Activated CD8-positive, alpha-beta memory T cell treated with anti-CD3 and anti-CD28 coated beads for 4 hours (primary cell): Measurements from ENCODE around the gene ZBED1.
"Not testable (repeated sequence)": the region's sequence is repeated elsewhere in the genome, so short reads cannot be mapped to it uniquely, and the experiment has no call there.

ENCODE experiments used
- DNase-seq, 2 donors: peaks; one replicate each; pipeline ENCODE4 v3.0.0-alpha.2; 2020; ENCODE audit warnings: low read depth in 2 of 2

Gene ZBED1

DNA sequence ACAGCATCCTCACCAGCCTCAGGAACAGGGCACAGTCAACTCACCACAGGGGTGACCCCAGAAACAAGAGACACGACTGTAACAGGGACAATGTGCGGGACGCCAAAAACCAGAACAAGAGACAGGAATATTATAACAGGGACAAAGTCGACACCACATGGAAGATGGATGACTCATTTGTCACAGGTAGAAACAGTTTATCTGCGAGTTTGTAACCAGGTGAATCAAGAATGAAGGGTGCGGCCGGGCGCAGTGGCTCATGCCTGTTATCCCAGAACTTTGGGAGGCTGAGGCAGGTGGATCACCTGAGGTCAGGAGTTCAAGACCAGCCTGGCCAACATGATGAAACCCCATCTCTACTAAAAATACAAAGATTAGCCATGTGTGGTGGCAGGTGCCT, 44.7 kb downstream of the ZBED1 start:
- DNase-seq: not testable (repeated sequence)

DNA sequence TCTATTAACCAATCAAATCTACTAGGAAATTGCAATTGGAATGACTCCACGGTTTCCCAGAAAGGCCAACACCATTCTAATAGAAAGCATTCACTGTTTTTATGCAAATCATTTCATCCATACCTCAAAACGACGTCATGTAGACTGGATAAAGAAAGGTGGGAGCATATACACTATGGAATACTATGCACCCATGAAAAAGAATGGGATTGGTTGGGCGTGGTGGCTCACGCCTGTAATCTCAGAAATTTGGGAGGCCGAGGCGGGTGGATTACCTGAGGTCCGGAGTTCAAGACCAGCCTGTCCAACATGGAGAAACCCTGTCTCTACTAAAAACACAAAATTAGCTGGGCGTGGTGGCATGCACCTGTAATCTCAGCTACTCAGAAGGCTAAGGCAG, 46.2 kb downstream of the ZBED1 start:
- not testable (repeated sequence) for DNase-seq

DNA sequence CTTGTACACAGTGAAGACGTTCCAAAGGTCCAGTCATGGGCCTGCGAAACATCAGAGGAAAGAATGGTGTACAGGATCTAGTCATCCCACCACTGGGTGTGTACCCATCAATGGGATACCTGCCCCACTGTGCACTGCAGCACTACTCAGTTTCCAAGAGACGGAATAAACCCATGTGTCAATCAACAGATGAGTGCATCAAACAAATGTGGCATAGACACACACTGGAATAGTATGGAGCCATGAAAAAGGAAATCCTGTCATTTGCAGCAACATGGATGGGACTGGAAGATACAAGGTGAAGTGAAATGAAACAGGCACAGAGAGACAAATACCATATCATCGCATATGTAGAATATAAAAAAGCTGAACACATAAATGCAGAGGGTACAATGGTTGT, 48.0 kb downstream of the ZBED1 start:
- no peak for DNase-seq

DNA sequence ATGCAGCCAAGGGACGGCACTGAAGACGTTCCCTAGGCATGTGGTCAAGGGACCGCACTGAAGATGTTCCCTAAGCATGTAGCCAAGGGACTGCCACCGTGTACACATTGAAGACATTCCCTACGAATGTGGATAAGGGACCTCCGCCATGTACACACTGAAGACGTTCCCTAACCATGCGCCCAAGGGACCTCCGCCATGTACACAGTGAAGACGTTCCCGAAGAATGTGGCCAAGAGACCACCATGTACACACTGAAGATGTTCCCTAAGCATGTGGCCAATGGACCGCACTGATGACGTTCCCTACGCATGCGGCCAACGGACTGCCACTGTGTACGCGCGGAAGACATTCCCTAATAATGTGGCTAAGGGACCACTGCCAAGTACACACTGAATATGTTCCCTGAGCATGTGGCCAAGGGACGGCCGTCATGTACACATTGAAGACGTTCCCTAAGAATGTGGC, 48.4 kb downstream of the ZBED1 start:
- DNase-seq: no peak

DNA sequence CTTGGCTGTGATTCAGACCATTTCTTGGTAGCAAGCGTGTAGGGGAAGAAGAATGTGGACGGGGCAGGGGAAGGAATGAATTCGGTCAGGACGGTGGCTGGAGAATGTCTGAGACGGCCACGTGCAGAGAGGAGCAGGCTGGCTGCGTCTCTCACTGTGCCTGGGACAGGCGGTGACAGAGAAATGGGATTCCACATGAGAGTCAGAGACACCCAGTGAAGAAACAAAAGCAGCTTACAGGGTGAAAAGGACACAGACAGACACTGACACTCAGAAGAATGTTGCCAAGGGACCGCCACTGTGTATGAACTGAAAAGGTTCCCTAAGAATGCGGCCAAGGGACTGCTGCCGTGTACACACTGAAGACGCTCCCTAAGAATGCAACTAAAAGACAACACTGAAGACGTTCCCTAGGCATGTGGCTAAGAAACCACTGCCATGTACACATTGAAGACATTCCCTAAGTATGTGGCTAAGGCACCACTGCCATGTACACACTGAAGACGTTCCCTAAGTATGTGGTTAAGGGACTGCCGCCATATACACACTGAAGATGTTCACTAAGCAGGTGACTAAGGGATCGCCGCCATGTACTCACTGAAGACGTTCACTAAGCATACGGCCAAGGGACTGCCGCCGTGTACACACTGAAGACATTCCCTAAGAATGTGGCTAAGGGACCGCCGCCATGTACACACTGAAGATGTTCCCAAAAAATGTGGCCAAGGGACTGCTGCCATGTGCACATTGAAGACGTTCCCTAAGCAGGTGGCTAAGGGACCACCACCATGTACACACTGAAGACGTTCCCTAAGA, 49.1 kb downstream of the ZBED1 start:
- DNase-seq: no peak

DNA sequence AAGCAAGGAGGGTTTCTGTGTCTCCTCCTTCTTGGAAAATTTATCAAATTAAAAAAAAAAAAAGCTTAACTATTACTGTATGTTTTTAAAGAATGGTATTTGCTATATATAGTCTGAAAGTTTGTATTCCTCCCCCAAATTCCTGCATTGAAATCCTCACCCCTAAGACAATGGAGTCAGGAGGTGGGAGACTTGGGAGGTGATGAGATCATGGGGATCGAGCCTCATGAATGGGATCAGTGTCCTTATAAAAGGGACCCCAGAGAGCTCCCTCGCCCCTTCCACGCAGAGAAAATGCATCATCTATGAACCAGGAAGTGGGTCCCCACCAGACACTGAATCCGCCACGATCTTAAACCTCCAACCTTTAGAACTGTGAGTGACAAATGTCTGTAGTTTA, 50.1 kb downstream of the ZBED1 start:
- DNase-seq: no peak

DNA sequence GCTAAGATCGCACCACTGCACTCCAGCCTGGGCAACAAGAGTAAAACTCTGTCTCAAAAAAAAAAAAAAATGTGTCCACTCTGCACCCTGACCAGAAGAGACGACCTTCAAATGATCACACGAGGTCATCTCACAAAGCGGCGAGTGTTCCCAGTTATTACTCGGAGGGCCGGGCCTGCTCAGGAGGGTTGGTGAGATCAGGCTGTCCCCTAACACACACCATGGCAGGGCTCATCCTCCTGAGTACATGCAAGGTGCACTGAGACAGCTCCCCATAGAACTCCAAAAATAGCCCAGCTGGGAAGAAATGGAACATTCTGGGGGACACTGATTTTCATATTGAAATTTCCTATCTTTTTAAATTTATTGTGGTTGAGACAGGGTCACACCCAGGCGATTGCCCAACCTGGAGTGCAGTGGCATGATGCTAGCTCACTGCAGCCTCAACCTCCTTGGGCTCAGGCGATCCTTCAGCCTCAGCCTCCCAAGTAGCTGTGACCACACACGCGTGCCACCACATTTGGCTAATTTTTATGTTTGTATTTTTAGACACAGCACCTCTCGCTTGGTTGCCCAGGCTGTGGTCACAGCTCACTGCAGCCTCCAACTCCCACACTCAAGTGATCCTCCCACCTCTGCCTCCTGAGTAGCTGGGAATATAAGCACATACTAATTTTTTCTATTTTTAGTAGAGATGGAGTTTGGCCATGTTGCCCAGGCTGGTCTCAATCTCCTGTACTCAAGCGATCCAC, 51.5 kb downstream of the ZBED1 start:
- DNase-seq: no peak

DNA sequence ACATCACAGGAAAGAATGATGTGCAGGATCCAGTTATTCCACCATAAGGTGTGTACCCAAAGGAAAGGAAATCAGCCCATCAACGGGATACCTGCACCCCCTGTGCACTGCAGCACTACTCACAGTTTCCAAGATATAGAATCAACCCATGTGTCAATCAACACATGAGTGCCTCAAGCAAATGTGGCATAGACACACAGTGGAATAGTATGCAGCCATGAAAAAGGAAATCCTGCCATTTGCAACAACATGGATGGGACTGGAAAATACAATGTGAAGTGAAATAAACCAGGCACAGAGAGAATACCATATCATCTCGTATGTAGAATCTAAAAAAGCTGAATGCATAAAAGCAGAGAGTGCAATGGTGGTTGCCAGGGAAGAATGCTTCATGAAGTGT, 53.3 kb downstream of the ZBED1 start:
- DNase-seq: no peak

DNA sequence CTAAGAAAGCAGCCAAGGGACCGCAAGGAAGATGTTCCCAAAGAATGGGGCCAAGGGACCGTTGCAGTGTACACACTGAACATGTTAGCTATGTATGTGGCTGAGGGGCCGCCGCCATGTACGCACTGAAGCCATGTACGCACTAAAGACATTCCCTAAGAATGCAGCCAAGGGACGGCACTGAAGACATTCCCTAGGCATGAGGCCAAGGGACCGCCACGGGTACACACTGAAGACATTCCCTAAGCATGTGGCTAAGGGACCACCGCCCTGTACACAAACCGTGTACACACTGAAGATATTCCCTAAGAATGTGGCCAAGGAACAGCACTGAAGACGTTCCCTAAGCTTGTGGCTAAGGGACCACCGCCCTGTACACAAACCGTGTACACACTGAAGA, 54.0 kb downstream of the ZBED1 start:
- no peak for DNase-seq

DNA sequence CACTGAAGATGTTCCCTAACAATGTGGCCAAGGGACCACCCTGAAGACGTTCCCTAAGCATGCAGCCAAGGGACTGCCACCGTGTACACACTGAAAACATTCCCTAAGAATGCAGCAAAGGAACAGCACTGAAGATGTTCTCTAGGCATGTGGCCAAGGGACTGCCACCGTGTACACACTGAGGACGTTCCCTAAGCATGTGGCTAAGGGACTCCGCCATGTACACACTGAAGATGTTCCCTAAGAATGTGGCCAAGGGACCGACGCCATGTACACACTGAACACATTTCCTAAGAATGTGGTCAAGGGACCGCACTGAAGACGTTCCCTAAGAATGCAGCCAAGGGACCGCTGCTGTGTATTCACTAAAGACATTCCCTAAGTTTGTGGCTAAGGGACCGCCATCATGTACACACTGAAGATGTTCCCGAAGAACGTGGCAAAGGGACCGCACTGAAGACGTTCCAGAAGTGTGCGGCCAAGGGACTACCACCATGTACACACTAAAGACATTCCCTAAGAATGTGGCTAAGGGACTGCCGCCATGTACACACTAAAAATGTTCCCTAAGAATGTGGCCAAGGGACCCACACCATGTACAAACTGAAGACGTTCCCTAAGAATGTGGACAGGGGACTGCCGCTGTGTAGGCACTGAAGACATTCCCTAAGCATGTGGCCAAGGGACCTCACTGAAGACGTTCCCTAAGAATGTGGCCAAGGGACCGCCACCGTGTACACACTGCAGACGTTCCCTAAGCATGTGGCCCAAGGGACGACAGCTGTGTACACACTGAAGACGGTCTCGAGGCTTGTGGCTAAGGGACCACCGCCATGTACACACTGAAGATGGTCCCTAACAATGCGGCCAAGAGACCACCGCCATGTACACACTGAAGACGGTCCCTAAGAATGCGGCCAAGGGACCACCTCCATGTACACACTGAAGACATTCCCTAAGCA, 54.8 kb downstream of the ZBED1 start:
- DNase-seq: no peak

DNA sequence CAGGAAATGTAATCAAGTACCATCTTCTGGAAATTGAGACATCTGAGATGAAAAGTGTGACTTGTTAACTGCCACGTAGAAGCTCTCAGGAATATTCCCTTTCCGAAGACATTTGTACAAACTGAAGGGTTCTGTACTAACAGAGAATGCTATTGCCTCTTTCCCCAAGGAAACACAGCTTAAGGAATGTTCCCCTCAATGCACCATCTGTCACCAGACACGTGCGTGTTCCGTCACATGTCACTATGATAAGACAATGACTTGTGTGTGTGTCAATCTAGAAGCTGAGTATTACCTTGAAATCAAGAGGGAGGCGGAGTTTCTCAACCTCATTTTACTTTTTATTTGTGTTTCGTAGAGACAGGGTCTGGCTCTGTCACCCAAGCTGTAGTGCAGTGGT, 58.1 kb downstream of the ZBED1 start:
- DNase-seq: no peak

DNA sequence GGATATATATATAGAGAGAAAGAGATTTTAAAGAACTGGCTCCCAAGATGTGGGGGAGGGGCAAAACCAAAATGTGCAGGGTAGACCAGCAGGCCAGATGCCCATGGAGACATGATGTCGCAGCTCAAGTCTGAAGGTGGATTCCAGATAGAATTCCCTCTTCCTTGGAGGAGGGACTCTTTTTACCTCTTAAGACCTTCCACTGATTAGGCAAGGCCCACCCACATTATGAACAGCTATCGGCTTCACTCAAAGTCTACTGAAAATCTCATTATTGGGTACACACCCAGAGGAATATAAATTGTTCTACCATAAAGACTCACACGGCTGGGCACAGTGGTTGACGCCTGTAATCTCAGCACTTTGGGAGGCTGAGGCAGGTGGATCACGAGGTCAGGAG, 59.3 kb downstream of the ZBED1 start:
- no peak for DNase-seq

DNA sequence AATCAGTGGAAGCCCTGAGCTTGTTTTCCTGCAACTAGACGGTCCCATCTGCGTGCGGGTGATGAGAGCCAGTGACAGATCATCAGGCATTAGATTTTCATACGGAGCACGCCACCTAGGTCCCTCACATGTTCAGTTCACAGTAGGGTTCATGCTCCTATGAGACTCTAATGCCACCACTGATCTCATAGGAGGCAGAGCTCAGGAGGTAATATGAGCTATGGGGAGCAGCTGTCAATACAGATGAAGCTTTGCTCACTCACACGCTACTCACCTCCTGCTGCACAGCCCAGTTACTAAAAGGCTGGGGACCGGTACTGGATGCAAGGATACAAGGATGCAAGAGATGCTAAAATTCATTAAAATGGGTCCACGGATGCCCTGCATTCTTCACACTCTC, 61.2 kb downstream of the ZBED1 start:
- DNase-seq: no peak
